Activated CD4-positive, CD25-positive, alpha-beta regulatory T cell treated with anti-CD3 and anti-CD28 coated beads, Interleukin-2, amount 50 U/mL, for 24 hours (primary cell): Measurements from ENCODE around the gene TREH.
"Not testable (repeated sequence)": the region's sequence is repeated elsewhere in the genome, so short reads cannot be mapped to it uniquely, and the experiment has no call there.

Experiments used
- ATAC-seq, 2 donors: fragments of 150-1000 bp; cut with Tn5 transposase; one replicate each; pipeline ENCODE4 v1.10.0; 2021; ENCODE audit warnings: mild to moderate bottlenecking in 1 of 2, moderate library complexity in 1 of 2

The TREH gene

DNA sequence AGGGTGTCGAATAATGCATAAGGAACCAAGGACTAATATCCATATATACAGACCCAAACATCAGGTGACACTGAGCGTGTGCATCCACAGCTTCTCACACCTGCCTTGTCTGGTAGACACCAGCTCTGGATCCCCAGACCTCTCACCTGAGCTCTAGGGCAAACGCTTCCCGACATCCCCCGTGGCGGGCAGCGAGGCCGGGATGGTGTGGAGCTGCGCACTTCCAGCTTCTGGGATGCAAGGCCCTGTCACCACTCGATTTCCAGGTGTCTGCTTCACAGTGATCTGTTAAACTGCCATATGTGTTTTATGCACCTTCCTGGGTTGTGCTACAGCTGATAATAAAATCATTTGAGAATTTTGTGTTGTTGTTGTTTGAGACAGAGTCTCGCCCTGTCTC lies 15.3 kb upstream of the TREH start:
- ATAC-seq = no peak

DNA sequence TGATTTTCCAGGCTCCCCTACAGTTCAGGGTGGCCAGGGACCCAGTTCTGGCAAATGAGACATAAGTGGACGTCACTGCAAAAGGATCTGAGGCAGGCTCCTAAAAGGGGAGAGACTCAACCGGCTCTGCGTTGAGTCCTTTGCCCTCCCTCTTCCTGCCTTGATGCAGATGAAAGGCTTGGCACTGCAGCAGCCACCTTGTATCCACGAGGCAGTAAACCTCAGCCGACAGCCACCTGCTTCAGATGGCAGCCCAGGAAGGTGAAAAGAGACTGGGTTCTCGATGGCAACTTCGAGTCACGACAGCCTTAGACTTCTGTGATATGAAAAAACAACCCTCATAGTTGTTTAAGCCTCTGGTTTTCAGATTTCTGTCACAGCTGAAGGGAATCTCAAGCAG lies 14.7 kb upstream of the TREH start:
- no peak for ATAC-seq

DNA sequence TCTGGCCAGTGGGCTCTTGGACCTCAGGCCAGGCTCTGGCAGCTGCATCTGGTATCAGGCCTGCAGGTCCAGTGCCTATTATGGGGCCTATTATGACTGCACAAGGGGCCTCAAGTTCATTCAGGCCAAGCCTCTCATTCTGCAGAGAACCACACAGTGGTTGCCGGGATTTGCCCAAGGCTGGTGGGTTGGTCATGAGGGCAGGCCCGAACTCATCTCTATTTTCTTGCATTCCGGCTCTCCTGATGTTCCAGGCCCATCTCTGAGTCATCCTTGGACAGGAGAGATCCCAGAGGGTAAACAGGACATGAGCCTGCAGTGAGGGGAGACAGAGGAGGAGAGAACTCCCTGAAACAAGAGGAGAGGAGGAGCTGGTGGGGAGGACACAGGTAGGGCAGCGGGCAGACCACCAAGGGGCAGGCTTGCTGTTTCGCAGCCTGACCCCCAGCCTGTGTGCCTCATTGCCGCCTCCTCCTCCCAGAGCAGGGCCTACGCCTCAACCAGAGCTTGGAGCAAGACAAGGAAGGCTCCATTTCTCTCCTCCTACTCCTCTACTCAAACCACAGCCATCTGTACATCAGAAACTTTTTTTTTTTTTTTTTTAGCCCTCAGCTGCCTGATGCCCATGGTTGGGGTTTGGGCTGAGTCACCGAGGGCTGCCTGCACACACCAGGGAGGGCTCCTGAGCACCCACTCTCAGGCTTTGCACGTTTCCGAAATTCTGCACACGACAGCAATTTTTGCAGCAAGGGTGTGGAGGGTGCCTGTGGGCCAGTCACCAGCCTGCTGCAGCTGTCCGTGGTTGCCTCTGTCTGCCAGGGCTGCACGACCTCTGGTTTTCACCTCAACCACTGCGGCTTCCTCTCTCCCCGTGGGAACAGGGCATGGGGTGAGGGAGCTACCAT lies 12.7 kb upstream of the TREH start:
- ATAC-seq = peak; percentile 45 to 52

GRCh38 chr11:118690553-118691304 lies 11.3 kb upstream of the TREH start:
- no peak for ATAC-seq

DNA sequence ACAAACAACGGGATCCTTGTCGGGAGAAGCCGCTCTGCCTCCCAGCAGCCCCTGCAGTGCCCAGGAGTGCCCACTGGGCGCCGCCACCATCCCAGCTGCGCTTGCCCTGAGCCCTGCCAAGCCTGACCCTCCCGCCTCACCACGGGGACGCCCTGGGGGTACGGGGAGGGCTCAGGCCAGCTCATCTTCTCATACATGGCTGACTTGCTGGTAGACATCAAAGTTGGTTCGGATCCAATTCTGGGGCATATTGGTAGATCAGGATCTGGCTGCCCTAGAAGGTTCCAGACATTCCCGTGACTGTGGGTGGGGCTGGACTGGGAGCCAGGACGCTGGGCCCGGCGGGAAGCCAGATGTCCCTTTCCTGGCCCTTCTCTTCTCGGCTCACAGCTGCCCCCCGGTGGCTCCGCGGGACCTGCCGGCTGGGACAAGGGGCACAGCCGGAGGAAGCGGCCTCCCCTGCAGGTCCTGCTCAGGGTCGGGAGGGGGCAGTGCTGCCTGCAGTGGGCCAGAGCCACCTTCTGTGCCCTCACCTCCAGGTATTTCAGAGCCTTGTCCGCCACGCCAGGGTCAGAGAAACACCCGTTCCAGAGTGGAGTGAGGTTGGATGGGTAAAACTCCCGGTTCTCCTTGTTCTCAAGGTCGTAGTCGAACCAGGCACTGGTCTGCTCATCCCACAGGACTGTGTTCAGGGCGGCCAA lies 10.6 kb upstream of the TREH start:
- ATAC-seq = peak; percentile 90 to 93

- no peak for ATAC-seq
These were observed 10.0 kb upstream of the TREH start for GRCh38 chr11:118689503-118689851.

DNA sequence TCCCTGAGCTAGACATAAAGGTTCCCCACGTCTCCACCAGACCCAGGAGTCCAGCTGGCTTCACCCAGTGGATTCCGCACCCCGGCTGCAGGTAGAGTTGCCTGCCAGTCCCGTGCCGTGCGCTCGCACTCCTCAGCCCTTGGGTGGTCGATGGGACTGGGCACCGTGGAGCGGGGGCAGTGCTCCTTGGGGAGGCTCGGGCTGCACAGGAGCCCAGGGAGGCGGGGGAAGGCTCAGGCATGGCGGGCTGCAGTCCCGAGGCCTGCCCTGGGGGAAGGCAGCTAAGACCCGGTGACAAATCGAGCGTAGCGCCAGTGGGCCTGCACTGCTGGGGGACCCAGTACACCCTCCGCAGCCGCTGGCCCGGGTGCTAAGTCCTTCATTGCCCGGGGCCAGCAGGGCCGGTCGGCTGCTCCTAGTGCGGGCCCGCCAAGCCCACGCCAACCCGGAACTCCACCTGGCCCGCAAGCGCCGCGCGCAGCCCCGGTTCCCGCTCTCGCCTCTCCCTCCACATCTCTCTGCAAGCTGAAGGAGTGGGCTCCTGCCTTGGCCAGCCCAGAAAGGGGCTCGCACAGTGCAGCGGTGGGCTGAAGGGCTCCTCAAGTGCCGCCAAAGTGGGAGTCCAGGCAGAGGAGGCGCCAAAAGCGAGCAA lies 9.5 kb upstream of the TREH start:
- ATAC-seq = no peak

DNA sequence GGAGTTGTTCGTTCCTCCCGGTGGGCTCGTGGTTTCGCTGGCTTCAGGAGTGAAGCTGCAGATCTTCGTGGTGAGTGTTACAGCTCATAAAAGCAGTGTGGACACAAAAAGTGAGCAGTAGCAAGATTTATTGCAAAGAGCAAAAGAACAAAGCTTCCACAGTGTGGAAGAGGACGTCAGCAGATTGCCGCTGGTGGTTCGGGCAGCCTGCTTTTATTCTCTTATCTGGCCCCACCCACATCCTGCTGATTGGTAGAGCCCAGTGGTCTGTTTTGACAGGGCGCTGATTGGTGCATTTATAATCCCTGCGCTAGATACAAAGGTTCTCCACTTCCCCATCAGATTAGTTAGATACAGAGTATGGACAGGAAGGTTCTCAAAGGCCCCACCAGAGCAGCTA lies 8.9 kb upstream of the TREH start:
- ATAC-seq = not testable (repeated sequence)

- ATAC-seq = no peak
These were observed 8.5 kb upstream of the TREH start for GRCh38 chr11:118687906-118688305.

DNA sequence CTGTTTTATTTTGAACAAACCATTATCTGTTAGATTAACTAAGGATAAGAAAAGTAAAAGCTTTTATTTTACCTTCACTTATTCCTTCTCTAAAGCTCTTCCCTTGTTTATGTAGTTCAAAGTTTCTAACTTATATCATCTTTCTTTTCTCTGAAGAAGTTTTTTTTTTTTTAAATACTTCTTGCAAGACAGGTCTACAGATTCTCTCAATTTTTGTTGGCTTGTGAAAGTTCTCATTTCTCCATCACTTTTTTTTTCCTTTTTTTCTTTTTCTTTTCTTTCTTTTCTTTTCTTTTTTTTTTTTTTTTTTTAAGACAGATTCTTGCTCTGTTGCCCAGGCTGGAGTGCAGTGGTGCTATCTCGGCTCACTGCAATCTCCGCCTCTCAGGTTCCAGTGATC lies 4.7 kb upstream of the TREH start:
- ATAC-seq = no peak

DNA sequence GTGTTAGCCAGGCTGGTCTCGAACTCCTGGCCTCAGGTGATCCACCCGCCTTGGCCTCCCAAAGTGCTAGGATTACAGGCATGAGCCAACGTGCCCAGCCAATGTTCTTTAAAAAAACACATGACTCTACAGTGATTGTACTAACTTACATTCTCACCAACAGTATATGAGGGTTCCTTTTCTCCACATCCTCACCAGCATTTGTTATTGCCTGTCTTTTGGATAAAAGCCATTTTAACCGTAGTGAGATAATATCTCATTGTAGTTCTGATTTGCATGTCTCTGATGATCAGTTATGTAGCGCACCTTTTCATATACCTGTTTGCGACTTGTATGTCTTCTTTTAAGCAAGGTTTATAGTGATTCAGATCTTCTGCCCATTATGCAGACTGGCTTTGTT lies 3.5 kb upstream of the TREH start:
- ATAC-seq = not testable (repeated sequence)

GRCh38 chr11:118682372-118682771 lies 2.9 kb upstream of the TREH start:
- no peak for ATAC-seq

DNA sequence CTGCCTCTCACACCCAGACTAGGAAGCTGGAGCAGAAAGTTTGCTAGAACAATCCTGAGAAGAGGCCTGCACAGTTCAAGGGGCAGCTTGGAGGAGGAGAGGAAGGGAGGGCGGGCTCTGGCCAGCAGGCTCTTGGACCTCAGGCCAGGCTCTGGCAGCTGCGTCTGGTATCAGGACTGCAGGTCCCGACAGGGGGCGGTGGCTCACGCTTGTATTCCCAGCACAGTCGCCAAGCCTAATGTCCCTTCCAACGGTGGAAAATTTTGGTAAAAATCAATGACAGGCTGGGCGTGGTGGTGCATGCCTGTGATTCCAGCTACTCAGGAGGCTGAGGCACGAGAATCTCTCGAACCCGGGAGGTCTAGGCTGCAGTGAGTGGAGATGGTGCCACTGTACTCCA lies 542 bp downstream of the TREH start:
- not testable (repeated sequence) for ATAC-seq

- ATAC-seq = no peak
These were observed 1.5 kb downstream of the TREH start for GRCh38 chr11:118677977-118678376.

DNA sequence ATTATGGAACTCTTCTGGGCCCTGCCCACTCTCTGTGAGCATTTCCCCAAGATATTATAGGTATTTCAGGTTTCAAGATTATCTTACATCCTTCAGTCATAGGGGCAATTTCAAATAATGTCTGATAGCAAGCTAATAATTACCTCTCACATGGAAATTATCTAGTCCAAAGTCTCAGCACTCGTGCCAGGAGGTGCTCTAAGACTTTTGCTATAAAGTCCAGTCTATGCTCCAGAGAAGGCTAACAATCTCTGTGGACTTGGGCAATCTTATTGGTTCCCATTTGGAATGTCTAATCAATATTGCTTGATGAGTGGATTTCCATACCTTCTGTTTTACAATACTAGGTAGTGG lies 5.4 kb downstream of the TREH start:
- no peak for ATAC-seq

DNA sequence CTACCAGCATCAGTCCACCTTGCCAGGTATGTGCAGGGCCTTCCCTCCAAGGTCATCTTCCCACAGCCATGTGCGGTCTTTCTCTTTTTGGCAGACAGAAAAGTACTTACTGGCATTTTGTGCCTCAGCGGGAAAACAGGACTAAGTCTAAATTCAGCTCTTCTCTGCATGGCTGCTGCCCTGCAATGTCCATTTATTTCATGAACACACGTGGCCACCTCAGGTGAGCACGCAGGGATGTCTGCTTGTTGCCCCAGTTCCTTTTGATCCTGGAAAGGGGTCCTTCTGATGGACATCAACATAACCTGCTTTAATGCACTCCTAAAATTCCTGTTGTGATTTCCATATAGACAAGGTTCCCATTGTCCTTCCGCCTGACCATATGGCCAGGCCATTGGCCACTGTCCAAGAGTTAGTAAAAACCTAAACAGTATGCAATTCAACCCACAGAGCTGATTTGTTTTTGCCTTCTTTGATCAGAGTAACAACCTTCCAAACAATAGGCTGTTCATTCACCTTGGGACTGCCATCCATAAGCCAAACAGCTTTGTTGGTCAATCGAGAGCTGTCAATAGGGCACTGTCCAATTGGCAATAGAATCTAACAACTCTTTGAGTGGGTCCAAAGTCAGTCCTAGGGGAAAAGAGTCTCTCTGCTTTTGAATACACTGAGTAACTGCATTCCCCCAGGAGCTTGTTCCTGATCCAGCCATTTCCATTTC lies 5.9 kb downstream of the TREH start:
- no peak for ATAC-seq

DNA sequence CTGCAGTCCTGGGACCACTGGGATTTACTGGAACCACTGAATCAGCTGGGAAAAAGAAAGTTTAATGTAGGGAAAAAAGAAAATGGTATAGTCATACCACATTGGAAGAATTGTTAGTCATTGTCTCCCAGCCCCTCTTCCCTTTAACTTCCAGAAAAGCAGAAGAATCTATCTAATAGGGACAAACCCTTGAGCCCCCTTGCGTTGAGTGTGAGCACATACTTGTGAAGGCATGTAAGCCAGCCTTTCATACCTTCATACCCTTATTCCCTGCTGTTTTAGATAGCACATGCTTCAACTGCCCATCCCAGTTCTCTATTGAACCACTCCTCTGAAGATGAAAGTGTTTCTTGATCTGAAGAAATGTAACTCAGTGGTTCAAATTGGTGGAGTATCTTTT lies 6.6 kb downstream of the TREH start:
- no peak for ATAC-seq

DNA sequence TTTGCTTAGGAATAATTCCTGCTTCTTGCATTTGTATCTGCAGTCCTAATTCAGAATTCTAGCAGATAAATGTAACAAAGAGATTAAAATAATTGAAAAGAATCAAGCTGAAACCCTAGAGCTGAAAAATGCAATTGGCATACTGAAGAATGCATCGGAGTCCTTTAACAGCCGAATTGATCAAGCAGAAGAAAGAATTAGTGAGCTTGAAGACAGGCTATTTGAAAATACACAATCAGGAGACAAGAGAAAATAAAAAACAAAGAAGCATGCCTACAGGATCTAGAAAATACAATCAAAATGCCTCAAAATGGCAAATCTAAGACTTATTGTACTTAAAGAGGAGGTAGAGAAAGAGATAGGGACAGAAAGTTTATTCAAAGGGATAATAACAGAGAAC lies 8.2 kb downstream of the TREH start:
- ATAC-seq = no peak

- ATAC-seq = no peak
These were observed 9.4 kb downstream of the TREH start for GRCh38 chr11:118670063-118670462.

- ATAC-seq = no peak
These were observed 13.1 kb downstream of the TREH start for GRCh38 chr11:118666371-118666770.

- no peak for ATAC-seq
These were observed 15.5 kb downstream of the TREH start for GRCh38 chr11:118663902-118664301.

- ATAC-seq = no peak
These were observed 16.1 kb downstream of the TREH start for GRCh38 chr11:118663381-118663780.
